ENCODE data around the gene R3HDM1.
"Not testable (repeated sequence)": the region's sequence is repeated elsewhere in the genome, so short reads cannot be mapped to it uniquely, and the experiment has no call there.

R3HDM1 gene

DNA sequence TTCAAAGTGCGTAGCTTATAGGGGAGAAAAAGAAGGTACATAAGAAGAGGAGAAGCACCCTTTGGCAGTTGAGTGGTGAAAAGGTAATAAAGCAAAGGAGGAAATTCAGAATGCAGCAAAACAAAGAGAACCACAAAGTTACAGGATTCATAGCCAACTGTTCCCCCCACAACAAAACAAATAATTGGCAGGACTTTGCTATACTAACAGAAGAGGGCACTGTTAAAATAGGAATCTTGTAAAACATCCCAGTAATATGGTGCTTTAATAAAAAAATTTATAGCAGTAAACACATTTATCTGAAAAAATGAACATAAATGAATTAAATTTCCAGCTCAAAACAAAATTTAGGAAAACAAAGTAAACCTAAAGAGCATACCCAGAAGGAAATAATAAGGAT, 42.3 kb downstream of the R3HDM1 start:
- DNase-seq (ENCODE audit: low spot score), result no peak

DNA sequence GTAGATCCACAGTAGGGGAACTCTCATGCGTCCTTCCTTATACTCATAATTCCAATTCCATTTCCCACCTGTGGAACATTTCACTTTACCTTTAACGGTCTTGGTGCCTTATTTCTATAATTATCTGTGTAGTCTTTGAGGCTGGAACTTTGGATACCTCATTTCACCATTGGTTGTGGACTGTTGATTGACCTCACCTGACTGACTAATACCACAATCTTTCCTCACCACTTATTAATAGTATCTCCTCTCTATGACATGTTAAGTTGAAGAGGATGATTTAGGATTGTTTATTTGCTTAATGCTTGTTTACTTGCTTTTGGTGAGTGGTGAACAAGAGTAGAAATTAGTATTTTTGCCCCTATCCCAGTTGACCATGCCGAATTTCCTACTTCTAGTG, 50.0 kb downstream of the R3HDM1 start:
- no peak for DNase-seq (ENCODE audit: low spot score)

DNA sequence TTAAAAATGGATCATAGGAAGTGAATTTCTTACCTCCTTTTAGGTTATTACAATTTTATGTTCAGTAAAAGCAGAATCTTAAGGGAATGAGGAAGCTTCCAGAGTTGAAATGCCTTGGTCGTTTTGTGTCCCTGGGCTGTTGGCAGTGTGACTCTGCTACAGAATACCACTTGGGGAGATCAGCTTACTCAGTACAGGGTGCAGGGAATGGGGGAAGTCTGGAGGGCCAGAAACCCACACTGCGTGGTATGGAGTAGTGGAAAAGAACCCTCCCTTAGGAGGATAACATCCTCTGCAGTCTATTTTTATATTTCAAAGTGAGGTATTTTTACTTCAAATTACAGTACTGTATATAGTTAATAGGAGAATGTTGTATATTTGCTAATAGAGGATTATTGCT, 51.1 kb downstream of the R3HDM1 start:
- DNase-seq (ENCODE audit: low spot score), result no peak

DNA sequence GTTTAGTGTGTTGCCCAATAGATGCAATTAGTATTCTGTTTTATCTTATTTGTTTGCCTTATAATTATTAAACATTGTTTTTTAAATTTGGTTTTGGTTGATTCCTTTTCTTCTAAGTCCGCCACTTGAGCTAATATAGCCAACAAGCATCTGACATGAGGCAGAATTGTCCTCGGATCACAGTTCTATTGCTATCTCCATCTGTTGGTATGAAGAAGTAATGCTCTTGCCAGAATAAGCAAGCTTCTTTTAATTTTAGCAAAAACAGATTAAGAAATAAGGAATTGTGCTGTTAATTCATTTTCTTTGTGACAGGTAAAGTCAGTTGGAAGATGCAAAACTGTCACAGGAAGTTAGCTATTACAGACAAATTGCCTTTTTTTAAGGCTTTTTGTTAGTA, 54.3 kb downstream of the R3HDM1 start:
- peak; percentile 60 for DNase-seq (ENCODE audit: low spot score)

DNA sequence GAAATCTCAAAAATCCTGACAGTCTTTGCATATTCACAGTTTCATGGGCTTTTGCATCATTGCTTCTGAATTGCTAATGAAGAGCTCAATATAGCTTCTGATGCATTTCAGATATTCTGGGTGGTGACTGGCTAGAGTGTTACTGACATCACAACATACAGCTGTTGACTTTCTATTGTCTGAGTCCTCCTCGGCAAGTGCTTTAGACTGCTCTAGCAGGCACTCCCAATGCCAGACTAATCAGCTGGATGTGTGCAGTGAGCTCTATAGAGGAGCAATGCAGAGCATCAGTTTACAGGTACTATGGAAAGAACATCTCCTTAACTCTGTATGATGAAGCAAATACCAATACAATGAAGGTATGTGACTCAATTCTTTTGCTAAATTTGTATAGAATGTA, 54.9 kb downstream of the R3HDM1 start:
- peak; percentile 54 for DNase-seq (ENCODE audit: low spot score)

DNA sequence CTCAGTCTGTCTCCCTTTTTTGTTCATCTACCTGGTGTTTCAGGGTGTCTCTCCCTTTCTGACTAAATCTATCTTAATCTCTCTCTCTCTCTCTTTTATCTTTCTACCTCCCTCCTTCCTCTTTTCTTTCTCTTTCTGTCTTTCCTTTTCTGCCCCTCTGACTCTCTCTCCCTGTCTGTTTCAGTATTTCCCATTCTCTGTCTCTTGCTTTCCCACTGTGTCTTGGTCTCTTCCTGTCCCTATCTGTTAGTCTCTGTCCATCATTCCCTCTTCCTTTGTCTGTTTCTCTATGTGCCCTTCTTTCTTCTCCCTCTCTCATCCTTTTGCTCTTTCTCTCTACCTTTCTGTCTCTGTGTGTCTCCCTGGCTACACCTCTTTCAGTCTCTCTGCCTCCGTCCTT, 56.7 kb downstream of the R3HDM1 start:
- peak; percentile 19 for DNase-seq (ENCODE audit: low spot score)

DNA sequence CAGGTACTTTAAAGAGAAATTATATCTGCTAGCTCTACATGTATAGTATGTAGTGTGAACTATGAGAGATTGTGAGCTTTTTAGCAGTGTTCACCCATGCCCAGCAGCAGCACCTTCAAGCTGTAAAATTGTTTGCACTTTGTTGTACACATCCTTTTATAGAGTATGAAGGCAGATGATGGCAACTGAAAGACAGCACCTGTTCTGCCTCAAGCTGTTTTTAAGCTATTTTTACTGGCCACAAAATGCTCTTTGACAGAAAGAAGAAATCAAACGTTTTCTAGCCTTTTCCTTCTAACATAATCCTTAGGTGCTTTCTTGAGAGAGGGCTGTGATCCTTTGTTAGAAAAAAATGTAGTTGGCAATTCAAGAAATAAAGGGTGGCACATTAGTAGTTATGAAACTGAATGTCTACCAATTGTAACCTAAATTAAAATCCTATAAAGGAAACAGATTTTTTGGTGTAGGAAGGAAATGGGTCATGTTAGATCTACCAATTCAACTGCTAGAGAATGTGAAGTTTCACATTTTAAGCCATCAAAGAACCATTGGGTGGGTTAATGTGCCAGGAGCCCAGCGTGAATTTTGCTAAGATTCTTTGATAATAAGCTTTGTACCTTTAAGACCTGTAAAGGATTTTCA, 59.5 kb downstream of the R3HDM1 start:
- peak; percentile 52 for DNase-seq (ENCODE audit: low spot score)

DNA sequence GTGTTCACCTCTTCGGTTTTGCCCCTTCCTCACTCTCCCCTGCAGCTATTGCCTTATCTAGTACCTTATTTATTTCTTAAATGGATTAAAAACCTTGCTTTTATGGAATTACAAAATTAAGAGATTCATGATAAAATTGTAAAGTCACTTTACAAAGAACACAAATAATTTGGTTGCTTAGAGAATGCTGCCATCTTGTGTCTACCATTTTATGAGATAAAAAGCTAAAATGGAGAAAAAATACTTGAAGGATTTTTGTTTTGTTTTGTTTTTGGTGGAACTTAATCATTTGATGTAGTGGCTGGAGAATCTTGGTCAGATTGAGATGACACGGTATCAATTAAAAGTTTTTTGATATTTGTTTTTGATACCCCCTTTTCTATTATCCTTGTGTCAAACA, 69.6 kb downstream of the R3HDM1 start:
- DNase-seq (ENCODE audit: low spot score), result peak; percentile 15

DNA sequence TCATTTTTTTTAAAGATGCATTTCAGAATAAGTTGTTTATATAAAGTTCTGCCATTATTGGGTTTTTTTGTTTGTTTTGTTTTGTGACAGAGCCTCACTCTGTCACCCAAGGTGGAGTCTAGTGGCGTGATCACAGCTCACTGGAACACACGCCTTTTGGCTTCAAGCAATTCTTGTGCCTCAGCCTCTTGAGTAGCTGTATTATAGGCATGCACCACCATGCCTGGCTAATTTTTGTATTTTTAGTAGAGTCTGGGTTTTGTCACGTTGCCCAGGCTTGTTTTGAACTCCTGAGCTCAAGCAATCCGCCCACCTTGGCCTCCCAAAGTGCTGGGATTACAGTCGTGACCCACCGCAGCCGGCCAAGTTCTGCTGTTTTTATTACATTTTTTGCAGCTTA, 72.3 kb downstream of the R3HDM1 start:
- DNase-seq (ENCODE audit: low spot score), result no peak

DNA sequence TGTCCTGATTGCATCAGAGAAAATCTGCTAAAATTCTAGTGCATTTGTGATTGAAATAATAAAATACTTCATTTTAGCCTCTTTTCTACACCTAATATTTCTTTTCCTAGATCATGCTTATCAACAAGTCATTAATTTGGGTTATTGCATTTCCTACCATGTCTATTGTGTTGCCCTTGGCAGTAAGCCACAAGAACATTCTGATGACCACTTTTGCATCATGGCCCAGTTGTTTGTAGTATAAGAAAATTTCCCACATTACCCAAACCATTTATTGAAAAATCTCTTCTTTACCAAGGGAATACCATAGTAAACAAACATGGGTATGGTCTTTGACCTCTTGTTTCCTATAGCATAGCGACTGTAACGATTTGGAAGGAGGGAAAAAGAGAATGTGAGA, 76.3 kb downstream of the R3HDM1 start:
- no peak for DNase-seq (ENCODE audit: low spot score)

DNA sequence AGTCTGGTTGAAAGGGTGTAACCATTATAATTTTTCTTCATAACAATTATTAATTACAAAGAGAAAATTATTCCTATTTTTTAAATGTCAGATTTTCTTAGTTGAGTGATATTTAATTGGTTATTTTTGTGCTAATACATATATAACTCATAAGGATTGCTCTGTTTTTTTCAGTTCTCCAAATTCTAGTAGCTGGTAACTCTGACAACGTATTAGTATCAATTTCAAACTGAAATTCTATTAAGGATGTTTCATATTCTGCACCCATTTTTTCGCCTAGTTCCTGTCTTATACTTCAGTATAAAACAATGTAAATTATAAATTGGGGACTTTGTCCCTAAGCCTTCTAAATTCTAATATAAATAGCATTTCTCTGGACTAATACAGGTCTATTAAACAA, 81.0 kb downstream of the R3HDM1 start:
- no peak for DNase-seq (ENCODE audit: low spot score)

DNA sequence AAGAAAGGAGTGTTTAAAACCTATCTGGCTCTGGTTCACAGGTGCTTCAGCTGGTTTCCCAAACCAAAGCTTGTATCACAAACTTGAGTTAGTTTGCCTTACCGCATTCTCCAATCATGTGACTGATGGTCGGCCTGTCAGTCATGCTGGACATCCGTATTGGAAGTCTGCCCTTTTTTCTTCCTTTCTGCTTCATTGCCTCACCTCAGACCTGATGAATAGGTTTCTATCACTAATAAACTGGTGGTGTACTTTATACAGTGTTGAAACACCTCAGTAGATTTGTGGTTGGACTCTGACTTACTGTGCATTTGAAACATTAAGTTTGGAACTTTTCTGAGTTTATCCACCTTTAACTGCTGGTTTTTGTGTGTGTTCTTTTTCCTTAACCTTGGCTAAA, 84.1 kb downstream of the R3HDM1 start:
- DNase-seq (ENCODE audit: low spot score), result no peak

DNA sequence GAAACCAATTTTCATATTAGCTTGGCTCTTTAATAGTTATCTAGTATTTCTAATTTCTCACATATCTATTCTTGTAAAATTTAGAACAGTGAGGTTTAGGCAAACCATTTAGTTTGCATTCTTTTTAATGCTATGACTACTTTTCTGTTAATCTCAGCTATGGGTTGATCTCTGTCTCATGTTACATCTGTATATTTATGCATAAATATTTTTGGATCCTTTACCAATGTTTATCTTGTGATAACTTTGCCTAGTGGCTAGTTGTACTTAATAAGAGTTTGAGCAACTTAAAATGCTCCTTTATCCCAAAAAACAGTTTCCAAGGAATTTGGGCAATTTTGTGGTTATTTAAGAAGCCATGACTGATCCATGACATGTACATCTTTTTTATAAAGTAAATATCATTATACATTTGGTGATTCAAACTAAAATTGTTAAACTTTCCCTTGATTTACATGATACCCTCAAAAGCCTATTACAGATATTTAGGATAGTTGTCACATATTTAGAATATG, 86.3 kb downstream of the R3HDM1 start:
- DNase-seq (ENCODE audit: low spot score), result no peak

DNA sequence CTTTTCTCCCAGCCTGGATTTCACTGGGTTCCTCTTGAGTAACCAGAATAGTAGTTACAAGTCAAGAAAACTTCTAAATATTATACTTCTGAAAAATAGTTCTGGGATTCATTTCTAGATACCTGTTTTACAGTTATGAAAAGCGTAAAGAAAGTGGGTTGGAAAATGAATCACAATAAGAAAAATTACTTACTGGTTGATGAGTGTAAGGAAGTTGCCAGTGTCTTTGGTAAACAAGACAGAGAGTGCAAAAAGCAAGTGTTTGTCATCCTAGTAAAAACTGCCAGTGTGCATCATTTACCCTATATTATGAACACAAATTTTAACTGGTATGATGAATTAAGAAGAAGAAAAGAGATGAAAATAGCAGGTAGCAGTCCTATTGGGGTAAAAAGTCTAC, 88.9 kb downstream of the R3HDM1 start:
- no peak for DNase-seq (ENCODE audit: low spot score)

DNA sequence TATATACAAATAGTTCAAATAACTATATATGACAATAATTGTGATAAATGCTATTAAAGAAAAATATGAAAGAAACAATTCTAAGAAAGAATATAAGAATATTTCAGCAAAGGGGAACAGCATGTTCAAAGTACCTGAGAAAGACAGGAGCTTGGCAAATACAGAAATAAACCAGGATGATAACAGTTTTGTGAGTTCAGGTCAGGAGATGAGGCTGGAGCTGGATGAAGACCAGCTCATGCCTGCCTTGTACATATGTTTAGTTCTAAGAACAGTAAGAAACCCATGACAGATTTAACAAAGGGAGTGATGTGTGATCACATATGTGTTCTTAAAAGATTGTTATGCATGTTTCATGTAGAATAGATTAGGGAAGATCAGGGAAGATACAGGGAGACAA, 98.2 kb downstream of the R3HDM1 start:
- no peak for DNase-seq (ENCODE audit: low spot score)

DNA sequence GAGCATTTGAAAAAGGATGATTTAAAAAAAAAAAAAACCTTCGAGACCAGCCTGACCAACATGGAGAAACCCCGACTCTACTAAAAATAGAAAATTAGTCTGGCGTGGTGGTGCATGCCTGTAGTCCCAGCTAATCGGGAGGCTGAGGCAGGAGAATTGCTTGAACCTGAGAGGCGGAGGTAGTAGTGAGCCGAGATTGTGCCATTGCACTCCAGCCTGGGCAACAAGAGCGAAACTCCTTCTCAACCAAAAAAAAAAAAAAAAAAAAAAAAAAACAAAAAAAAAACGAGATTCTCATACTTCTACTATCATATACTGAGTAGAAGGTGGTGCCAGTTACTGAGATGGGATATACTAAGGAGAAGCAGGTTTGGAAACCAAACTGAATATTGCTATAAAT, 98.8 kb downstream of the R3HDM1 start:
- not testable (repeated sequence) for DNase-seq (ENCODE audit: low spot score)

DNA sequence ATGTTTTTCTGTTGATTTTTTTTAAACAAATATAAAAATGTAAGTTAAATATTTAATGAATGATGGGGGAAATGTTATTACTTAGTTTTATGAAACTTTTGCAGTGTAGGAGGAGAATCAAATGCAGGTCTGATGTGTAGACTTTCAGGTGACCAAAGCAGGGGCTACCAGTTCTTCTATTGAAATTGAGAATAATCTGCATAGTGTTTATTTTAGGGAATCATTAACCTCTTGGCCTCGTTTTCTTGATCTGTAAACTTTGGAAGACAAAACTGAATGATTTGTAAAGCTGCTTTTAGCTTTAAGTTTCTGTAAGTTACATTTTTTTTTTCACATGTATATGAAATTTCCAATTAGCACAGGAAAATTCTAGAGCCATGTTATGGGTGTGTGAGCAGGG, 99.2 kb downstream of the R3HDM1 start:
- no peak for DNase-seq (ENCODE audit: low spot score)

DNA sequence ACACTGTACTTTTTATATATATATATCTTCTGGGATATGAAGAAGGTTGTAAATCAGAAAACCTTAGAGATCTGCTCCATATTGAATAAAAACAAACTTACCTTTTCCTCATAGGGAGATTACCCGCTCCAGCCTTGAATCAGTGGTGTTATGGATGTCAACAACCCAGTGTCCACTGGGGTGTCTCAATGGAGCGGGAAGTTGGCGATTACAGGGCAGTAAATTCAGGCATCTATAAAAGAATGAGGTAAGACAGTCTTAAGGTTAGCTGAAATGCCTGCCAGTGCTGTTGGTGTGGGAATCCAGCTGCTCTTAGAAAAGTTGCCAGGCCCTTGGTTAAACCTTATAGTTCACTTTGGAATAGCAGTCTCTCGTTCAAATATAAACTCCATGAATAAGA, 102.3 kb downstream of the R3HDM1 start:
- no peak for DNase-seq (ENCODE audit: low spot score)

DNA sequence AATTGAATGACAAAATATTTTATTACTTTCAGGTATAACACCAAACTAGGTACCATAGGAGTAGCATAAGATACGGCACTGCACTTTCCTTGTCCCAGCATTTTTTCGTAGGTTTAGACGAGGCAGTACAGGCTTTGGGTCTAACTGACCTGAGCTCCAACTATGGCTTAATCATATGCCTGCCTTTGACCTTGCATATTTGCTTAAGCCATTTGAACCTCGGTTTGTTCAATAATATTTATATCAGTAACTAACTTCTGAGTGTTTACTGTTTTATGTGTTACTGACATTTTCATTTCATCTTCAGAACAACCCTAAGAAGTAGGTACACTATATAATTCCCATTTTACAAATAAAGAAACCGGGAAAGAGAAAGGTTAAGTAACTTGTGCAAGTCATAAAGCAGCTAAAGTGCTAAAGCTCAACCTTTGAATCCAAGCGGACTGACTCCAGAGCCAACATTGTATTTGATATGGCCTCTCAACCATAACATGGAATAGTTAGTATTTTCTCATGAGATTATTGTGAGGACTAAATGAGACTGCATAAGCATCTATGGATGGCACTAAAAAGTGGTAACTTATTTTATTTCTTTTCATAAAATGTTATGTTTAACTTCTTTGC, 104.0 kb downstream of the R3HDM1 start:
- no peak for DNase-seq (ENCODE audit: low spot score)

DNA sequence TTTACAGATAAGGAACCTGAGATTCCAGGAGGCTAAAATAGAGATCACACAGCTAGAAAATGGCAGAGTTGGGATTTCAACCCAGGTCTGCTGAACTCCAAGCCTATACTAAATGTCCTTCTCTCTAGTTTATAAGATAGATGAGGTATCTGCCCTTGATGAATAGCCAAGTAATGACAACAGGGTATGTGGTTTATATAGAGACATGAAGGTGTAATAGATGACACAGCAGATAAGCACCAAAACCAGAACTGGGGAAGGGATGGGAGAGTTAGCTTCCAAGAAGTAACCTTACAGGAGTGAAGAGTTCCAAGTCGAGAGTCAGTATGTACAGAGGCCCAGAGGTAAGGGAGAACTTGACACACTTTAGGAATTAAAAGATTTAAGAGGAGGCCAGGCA, 105.7 kb downstream of the R3HDM1 start:
- no peak for DNase-seq (ENCODE audit: low spot score)

DNA sequence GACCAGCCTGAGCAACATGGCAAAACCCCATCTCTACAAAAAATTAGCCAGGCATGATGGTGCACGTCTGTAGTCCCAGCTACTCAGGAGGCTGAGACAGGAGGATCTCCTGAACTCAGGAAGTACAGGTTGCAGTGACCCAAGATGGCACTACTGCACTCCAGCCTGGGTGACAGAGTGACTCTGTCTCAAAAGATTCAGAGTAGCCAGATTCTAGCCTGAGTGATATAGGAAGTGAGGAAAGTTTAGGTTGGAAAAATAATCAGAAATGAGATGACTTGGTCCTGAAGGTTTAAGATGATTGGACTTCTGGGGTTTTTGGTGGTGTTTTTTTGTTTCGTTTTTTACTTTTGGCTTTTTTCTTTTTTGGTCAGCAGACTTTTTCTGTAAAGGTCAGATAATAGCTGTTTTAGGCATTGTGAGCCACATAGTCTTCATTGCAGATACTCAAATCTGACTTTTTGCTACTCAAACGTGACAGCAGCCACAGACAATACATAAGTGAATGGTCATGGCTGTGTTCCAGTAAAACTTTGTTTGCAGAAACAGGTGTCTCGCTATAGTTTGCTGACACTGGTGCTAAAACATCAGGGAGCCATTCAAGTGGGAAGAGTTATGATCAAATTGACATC, 106.3 kb downstream of the R3HDM1 start:
- DNase-seq (ENCODE audit: low spot score), result no peak

DNA sequence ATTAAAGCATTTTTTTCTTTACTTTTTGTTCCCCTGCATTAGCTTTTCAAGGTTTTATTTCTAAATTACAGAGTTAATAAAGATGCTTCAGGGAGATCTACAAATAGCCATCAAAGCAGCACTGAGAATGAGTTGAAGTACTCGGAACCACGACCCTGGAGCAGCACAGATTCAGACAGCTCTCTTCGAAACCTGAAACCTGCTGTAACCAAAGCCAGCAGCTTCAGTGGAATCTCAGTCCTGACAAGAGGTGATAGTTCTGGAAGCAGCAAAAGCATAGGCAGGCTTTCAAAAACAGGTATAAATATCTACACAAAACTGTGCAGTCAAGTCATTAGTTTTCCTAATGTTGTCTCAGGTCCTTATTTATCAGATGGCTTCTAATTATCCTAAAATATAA, 107.5 kb downstream of the R3HDM1 start:
- DNase-seq (ENCODE audit: low spot score), result no peak

Measured in NAMALWA (cell line).